ENCODE data around the gene ABL1.
A peak's percentile ranks its signal among the peaks of the same experiment; 100 is the strongest.
"Not testable (repeated sequence)": the region's sequence is repeated elsewhere in the genome, so short reads cannot be mapped to it uniquely, and the experiment has no call there.

The ABL1 gene

DNA sequence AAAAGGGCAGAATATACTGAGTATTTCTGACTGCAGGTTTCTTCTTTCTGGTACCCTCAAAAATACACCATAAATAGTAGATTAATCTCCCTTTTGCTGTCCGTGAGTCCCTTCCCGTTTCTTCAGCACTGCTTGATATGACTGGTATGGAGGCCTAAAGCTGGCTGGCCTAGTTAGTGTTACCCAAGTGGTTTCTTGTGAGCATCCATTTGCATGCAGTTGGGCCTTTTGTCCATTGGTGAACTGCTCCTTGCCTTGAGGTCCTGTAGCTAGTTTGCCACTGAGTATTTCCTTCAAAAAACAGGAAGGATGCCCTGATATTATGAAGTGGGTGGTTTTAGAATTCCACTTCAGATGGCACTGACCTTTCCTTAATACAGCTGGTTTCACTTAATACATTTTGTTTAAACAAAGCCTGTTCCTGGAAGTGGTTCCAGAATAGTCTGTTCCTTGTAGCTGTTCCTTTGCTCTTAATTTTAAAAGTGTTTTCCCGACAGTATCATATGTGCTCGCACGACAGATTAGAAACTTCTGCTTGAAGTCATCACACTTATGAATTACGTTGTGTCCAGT lies 40.0 kb upstream of the ABL1 start:
- Histone ChIP-seq H3K4me2 (ENCODE audit: low read length) (no peak overlapping the region), H3K36me3 (ENCODE audit: control insufficient read depth, low read length) (no peaks in the 10 kb centered on the region), H3K9me2 (replicated peaks; ENCODE audit: control insufficient read depth, low read length) (no peaks in the 10 kb centered on the region), H3K27ac (ENCODE audit: low read depth, low read length) (no peak overlapping the region), H3F3A (ENCODE audit: control insufficient read depth, insufficient read depth) (no peaks in the 10 kb centered on the region; the same call in 1 of the 2 replicates), H3K4me1 (ENCODE audit: control insufficient read depth, low read length) (no peaks in the 10 kb centered on the region), H3K9me3 (ENCODE audit: control insufficient read depth, insufficient read depth, low read length) (no peaks in the 10 kb centered on the region), H3K4me3 (ENCODE audit: low read length) (no peak overlapping the region), H3K79me2 (ENCODE audit: control insufficient read depth, low read length) (peaks cover 3% of the 10 kb centered on the region), H3K27me3 (ENCODE audit: control insufficient read depth, low read length) (no peaks in the 10 kb centered on the region), H4K20me1 (ENCODE audit: control insufficient read depth, insufficient read depth, low read depth, low read length) (no peaks in the 10 kb centered on the region)
- TF ChIP-seq EZH2phosphoT487 (IDR thresholded peaks at IDR 0.05; ENCODE audit: borderline replicate concordance, low read length) = no peak
- TF ChIP-seq, protein P1, sequence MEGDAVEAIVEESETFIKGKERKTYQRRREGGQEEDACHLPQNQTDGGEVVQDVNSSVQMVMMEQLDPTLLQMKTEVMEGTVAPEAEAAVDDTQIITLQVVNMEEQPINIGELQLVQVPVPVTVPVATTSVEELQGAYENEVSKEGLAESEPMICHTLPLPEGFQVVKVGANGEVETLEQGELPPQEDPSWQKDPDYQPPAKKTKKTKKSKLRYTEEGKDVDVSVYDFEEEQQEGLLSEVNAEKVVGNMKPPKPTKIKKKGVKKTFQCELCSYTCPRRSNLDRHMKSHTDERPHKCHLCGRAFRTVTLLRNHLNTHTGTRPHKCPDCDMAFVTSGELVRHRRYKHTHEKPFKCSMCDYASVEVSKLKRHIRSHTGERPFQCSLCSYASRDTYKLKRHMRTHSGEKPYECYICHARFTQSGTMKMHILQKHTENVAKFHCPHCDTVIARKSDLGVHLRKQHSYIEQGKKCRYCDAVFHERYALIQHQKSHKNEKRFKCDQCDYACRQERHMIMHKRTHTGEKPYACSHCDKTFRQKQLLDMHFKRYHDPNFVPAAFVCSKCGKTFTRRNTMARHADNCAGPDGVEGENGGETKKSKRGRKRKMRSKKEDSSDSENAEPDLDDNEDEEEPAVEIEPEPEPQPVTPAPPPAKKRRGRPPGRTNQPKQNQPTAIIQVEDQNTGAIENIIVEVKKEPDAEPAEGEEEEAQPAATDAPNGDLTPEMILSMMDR (IDR thresholded peaks at IDR 0.05; ENCODE audit: low read depth, low read length, poor library complexity, severe bottlenecking) = no peak

DNA sequence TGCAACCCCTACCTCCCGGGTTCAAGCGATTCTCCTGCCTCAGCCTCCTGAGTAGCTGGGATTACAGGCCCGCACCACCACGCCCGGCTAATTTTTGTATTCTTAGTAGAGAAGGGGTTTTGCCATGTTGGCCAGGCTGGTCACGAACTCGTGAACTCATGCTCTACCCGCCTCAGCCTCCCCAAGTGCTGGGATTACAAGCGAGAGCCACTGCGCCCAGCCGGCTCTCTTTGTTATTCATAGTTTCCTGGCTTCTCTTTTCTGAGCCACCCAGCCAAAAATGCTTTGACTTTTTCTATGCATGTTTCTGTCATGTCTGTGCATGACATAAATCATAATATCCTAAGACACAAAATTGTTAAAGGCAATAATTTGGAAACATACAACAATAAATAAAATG lies 31.9 kb upstream of the ABL1 start:
- not testable (repeated sequence) for H3K4me3 ChIP-seq (ENCODE audit: low read length); H3K4me2 ChIP-seq (ENCODE audit: low read length)
- peaks cover 12% of the 10 kb centered on the region for H3F3A ChIP-seq (ENCODE audit: control insufficient read depth, insufficient read depth)

GRCh38 chr9:130805510-130806326 lies 29.3 kb upstream of the ABL1 start:
- no peaks in the 10 kb centered on the region for H3K36me3 ChIP-seq (ENCODE audit: control insufficient read depth, low read length)
- H3K4me1 ChIP-seq (ENCODE audit: control insufficient read depth, low read length) = peaks cover 21% of the 10 kb centered on the region
- H3K27me3 ChIP-seq (ENCODE audit: control insufficient read depth, low read length) = no peaks in the 10 kb centered on the region
- peaks cover 3% of the 10 kb centered on the region; the same call in 1 of the 2 replicates for H3K79me2 ChIP-seq (ENCODE audit: control insufficient read depth, low read length)
- peak overlapping the region; percentile 35 for H3K4me3 ChIP-seq (ENCODE audit: low read length)
- no peaks in the 10 kb centered on the region for H3K9me2 ChIP-seq (replicated peaks; ENCODE audit: control insufficient read depth, low read length)
- peaks cover 10% of the 10 kb centered on the region for H3F3A ChIP-seq (ENCODE audit: control insufficient read depth, insufficient read depth)
- H3K27ac ChIP-seq (ENCODE audit: low read depth, low read length) = peak overlapping the region; percentile 47
- H4K20me1 ChIP-seq (ENCODE audit: control insufficient read depth, insufficient read depth, low read depth, low read length) = no peaks in the 10 kb centered on the region
- H3K9me3 ChIP-seq (ENCODE audit: control insufficient read depth, insufficient read depth, low read length) = no peaks in the 10 kb centered on the region
- peak overlapping the region; percentile 61 for H3K4me2 ChIP-seq (ENCODE audit: low read length)
- TF ChIP-seq EZH2phosphoT487 (IDR thresholded peaks at IDR 0.05; ENCODE audit: borderline replicate concordance, low read length) = no peak

More for the DNA sequence above, 31.9 kb upstream of the ABL1 start:
- not testable (repeated sequence) for H3K27me3 ChIP-seq (ENCODE audit: control insufficient read depth, low read length); H3K9me3 ChIP-seq (ENCODE audit: control insufficient read depth, insufficient read depth, low read length); H4K20me1 ChIP-seq (ENCODE audit: control insufficient read depth, insufficient read depth, low read depth, low read length); H3K79me2 ChIP-seq (ENCODE audit: control insufficient read depth, low read length); H3K9me2 ChIP-seq (replicated peaks; ENCODE audit: control insufficient read depth, low read length); H3K27ac ChIP-seq (ENCODE audit: low read depth, low read length); H3K36me3 ChIP-seq (ENCODE audit: control insufficient read depth, low read length)
- H3K4me1 ChIP-seq (ENCODE audit: control insufficient read depth, low read length) = peaks cover 21% of the 10 kb centered on the region

- peaks cover 10% of the 10 kb centered on the region for H3F3A ChIP-seq (ENCODE audit: control insufficient read depth, insufficient read depth)
- H3K79me2 ChIP-seq (ENCODE audit: control insufficient read depth, low read length) = peaks cover 3% of the 10 kb centered on the region; the same call in 1 of the 2 replicates
- H3K36me3 ChIP-seq (ENCODE audit: control insufficient read depth, low read length) = no peaks in the 10 kb centered on the region
- no peaks in the 10 kb centered on the region for H4K20me1 ChIP-seq (ENCODE audit: control insufficient read depth, insufficient read depth, low read depth, low read length)
- H3K4me1 ChIP-seq (ENCODE audit: control insufficient read depth, low read length) = peaks cover 21% of the 10 kb centered on the region
- H3K4me2 ChIP-seq (ENCODE audit: low read length) = peak overlapping the region; percentile 61
- no peaks in the 10 kb centered on the region for H3K9me2 ChIP-seq (replicated peaks; ENCODE audit: control insufficient read depth, low read length)
- H3K9me3 ChIP-seq (ENCODE audit: control insufficient read depth, insufficient read depth, low read length) = no peaks in the 10 kb centered on the region
- H3K4me3 ChIP-seq (ENCODE audit: low read length) = peak overlapping the region; percentile 35
- no peaks in the 10 kb centered on the region for H3K27me3 ChIP-seq (ENCODE audit: control insufficient read depth, low read length)
- TF ChIP-seq EZH2phosphoT487 (IDR thresholded peaks at IDR 0.05; ENCODE audit: borderline replicate concordance, low read length) = no peak
- TF ChIP-seq, protein P1 (IDR thresholded peaks at IDR 0.05; ENCODE audit: low read depth, low read length, poor library complexity, severe bottlenecking) = no peak
- peak overlapping the region; percentile 47 for H3K27ac ChIP-seq (ENCODE audit: low read depth, low read length)
Observed at GRCh38 chr9:130806327-130806716, 28.7 kb upstream of the ABL1 start.
